OCI-LY7 (cell line): Measurements from ENCODE around the gene GGTLC2.

ENCODE experiments used
- CTCF ChIP-seq: fragments of 200-600 bp; sonication (generic); conservative IDR thresholded peaks from 2 replicates; pipeline ENCODE4 v1.5.1; 2014; ENCODE audit warnings: mild to moderate bottlenecking, antibody characterized with exemption, low read length, moderate library complexity, mixed read lengths
- EZH2phosphoT487 ChIP-seq: fragments of 200-600 bp; sonication (generic); IDR thresholded peaks from 2 replicates; pipeline ENCODE4 v1.6.1; 2018; ENCODE audit warnings: low read depth, borderline replicate concordance, mild to moderate bottlenecking, mixed run types, antibody characterized with exemption, low read length, moderate library complexity, mixed read lengths

- no peak for TF ChIP-seq CTCF
- no peak for TF ChIP-seq EZH2phosphoT487
Measured at GRCh38 chr22:22680396-22680795, 36.0 kb downstream of the GGTLC2 start.
